CD4-positive, alpha-beta T cell treated with Interleukin-4 for 4 hours (primary cell): ENCODE measurements around the gene CDCA3.

Source experiments
- DNase-seq: peaks from one replicate; pipeline ENCODE4 v3.0.0-alpha.2; 2020

The CDCA3 gene

GRCh38 chr12:6819106-6820030 is 31.7 kb downstream of the CDCA3 start:
- DNase-seq = no peak

GRCh38 chr12:6818645-6819044 is 32.4 kb downstream of the CDCA3 start:
- DNase-seq = no peak

- DNase-seq = no peak
Observed at GRCh38 chr12:6818222-6818621, 32.9 kb downstream of the CDCA3 start.

GRCh38 chr12:6817662-6818157 is 33.4 kb downstream of the CDCA3 start:
- no peak for DNase-seq

- no peak for DNase-seq
Observed at GRCh38 chr12:6817098-6817497, 34.0 kb downstream of the CDCA3 start.

GRCh38 chr12:6816598-6816997 is 34.5 kb downstream of the CDCA3 start:
- DNase-seq = no peak

GRCh38 chr12:6813363-6813762 is 37.7 kb downstream of the CDCA3 start:
- DNase-seq = no peak

- DNase-seq = no peak
Observed at GRCh38 chr12:6810758-6811157, 40.3 kb downstream of the CDCA3 start.

- DNase-seq = no peak
Observed at GRCh38 chr12:6809056-6809455, 42.0 kb downstream of the CDCA3 start.

- DNase-seq = no peak
Observed at GRCh38 chr12:6807170-6807569, 43.9 kb downstream of the CDCA3 start.

GRCh38 chr12:6799147-6799546 is 51.9 kb downstream of the CDCA3 start:
- no peak for DNase-seq
